ENCODE data around the gene HAUS5. TPM values are rescaled to one million over a fixed set of nuclear protein-coding genes. Genes with fewer than 3 reads are reported as not detected.

Gene HAUS5
- total and polyA plus RNA-seq, 10 of the 15 experiments (the other 5 are each of a cell fraction or from before 2014, with no cell fraction given), result 3.1 to 32.6 (median 17.6) TPM

GRCh38 chr19:35562776-35563175 lies 49.8 kb upstream of the HAUS5 start (continued):
- TF ChIP-seq CHD2 (IDR thresholded peaks at IDR 0.05; ENCODE audit: borderline replicate concordance, low read depth, low read length), result no peak
- TF ChIP-seq, protein P1, sequence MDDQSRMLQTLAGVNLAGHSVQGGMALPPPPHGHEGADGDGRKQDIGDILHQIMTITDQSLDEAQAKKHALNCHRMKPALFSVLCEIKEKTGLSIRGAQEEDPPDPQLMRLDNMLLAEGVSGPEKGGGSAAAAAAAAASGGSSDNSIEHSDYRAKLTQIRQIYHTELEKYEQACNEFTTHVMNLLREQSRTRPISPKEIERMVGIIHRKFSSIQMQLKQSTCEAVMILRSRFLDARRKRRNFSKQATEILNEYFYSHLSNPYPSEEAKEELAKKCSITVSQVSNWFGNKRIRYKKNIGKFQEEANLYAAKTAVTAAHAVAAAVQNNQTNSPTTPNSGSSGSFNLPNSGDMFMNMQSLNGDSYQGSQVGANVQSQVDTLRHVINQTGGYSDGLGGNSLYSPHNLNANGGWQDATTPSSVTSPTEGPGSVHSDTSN (IDR thresholded peaks at IDR 0.05; ENCODE audit: insufficient replicate concordance, low read depth, low read length), result no peak
- no peak for TF ChIP-seq TCF3 (IDR thresholded peaks at IDR 0.05; ENCODE audit: borderline replicate concordance, insufficient read depth, low read depth, low read length)
- TF ChIP-seq, protein P2, sequence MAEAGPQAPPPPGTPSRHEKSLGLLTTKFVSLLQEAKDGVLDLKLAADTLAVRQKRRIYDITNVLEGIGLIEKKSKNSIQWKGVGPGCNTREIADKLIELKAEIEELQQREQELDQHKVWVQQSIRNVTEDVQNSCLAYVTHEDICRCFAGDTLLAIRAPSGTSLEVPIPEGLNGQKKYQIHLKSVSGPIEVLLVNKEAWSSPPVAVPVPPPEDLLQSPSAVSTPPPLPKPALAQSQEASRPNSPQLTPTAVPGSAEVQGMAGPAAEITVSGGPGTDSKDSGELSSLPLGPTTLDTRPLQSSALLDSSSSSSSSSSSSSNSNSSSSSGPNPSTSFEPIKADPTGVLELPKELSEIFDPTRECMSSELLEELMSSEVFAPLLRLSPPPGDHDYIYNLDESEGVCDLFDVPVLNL (IDR thresholded peaks at IDR 0.05; ENCODE audit: low read depth, low read length), result no peak

- intact Hi-C loops (cut with micrococcal nuclease; ENCODE audit: unreplicated experiment) (no loop called here), in situ Hi-C loops (cut with MboI) (no loop called here)
- H3K4me2 ChIP-seq (ENCODE audit: control insufficient read depth, insufficient read depth), result no peak within 1 kb of the TSS
- SMC1A ChIA-PET (ENCODE audit: uncharacterized antibody, unreplicated experiment), result no interaction called here
- WGBS (ENCODE audit: insufficient coverage, insufficient replicate concordance, low lambda C conversion rate, missing lambda C conversion rate), result 3% methylated on average over 6 of the region's 15 CpGs
- CTCF ChIA-PET, result interaction anchor here (0.6 kb wide), 1 partner anchor 17 kb away, joined by 3 read pairs; no protein-coding TSS in a partner anchor
- no peaks in the 10 kb centered on the region for H4K20me1 ChIP-seq (ENCODE audit: control insufficient read depth, insufficient read depth)
- DNase-seq (ENCODE audit: low read depth, low spot score) (no peak), FAIRE-seq (no peak), ATAC-seq (no peak)
- H3K4me1 ChIP-seq (ENCODE audit: control insufficient read depth, insufficient read depth, low read length), result peaks cover 26% of the 10 kb centered on the region
- no peak within 1 kb of the TSS for H3K27ac ChIP-seq (ENCODE audit: control insufficient read depth, insufficient read depth)
- no peaks in the 10 kb centered on the region for H3K9me3 ChIP-seq (replicated peaks; ENCODE audit: control insufficient read depth, insufficient read depth, low read length)
- RAD21 ChIA-PET (ENCODE audit: unreplicated experiment), result no interaction called here
- no peak for TF ChIP-seq SREBF1 (IDR thresholded peaks at IDR 0.05; ENCODE audit: low read length)
- no peak for TF ChIP-seq ZNF207 (IDR thresholded peaks at IDR 0.05; ENCODE audit: borderline replicate concordance)
- TF ChIP-seq KDM1A (IDR thresholded peaks at IDR 0.05; ENCODE audit: borderline replicate concordance), result no peak
- no peak for TF ChIP-seq IRF3 (IDR thresholded peaks at IDR 0.05)
- no peak for TF ChIP-seq ZSCAN29 (IDR thresholded peaks at IDR 0.05)
- no peak for TF ChIP-seq RB1 (IDR thresholded peaks at IDR 0.05; ENCODE audit: borderline replicate concordance)
- no peak for TF ChIP-seq ZNF24 (IDR thresholded peaks at IDR 0.05)
- no peak for TF ChIP-seq ASH2L (IDR thresholded peaks at IDR 0.05; ENCODE audit: borderline replicate concordance, low read depth)
- no peak for TF ChIP-seq SUPT20H (IDR thresholded peaks at IDR 0.05; ENCODE audit: borderline replicate concordance, control insufficient read depth, low read depth, low read length)
- TF ChIP-seq, protein P3, sequence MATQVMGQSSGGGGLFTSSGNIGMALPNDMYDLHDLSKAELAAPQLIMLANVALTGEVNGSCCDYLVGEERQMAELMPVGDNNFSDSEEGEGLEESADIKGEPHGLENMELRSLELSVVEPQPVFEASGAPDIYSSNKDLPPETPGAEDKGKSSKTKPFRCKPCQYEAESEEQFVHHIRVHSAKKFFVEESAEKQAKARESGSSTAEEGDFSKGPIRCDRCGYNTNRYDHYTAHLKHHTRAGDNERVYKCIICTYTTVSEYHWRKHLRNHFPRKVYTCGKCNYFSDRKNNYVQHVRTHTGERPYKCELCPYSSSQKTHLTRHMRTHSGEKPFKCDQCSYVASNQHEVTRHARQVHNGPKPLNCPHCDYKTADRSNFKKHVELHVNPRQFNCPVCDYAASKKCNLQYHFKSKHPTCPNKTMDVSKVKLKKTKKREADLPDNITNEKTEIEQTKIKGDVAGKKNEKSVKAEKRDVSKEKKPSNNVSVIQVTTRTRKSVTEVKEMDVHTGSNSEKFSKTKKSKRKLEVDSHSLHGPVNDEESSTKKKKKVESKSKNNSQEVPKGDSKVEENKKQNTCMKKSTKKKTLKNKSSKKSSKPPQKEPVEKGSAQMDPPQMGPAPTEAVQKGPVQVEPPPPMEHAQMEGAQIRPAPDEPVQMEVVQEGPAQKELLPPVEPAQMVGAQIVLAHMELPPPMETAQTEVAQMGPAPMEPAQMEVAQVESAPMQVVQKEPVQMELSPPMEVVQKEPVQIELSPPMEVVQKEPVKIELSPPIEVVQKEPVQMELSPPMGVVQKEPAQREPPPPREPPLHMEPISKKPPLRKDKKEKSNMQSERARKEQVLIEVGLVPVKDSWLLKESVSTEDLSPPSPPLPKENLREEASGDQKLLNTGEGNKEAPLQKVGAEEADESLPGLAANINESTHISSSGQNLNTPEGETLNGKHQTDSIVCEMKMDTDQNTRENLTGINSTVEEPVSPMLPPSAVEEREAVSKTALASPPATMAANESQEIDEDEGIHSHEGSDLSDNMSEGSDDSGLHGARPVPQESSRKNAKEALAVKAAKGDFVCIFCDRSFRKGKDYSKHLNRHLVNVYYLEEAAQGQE (IDR thresholded peaks at IDR 0.05; ENCODE audit: low read depth, low read length), result no peak
- no peaks in the 10 kb centered on the region for H3K36me3 ChIP-seq (ENCODE audit: control insufficient read depth in 2 of 2, insufficient read depth in 2 of 2, low read length in 1 of 2)
- POLR2A ChIA-PET, result interaction anchor here (0.6 kb wide), 2 partner anchors 8 to 29 kb away, joined by 3 to 10 read pairs; no protein-coding TSS in a partner anchor
- BruUV-seq (replicated peaks), result no TSS peak
- no peaks in the 10 kb centered on the region for H3K79me2 ChIP-seq (ENCODE audit: control insufficient read depth, insufficient read depth, low read length)
- no peak within 1 kb of the TSS for H2AFZ ChIP-seq (ENCODE audit: control insufficient read depth, low read depth, low read length)
- no peak within 1 kb of the TSS for H3K4me3 ChIP-seq
- H3K27me3 ChIP-seq (replicated peaks in 1 of 2; ENCODE audit: control insufficient read depth in 2 of 2, insufficient read depth in 2 of 2, low read length in 1 of 2), result no peaks in the 10 kb centered on the region
- no peak within 1 kb of the TSS for H3K9ac ChIP-seq (ENCODE audit: control insufficient read depth, insufficient read depth, low read length)
These were observed 49.2 kb upstream of the HAUS5 start, which contains the start of gene ATP4A for GRCh38 chr19:35563207-35563829. Gene ATP4A (minus strand): TSS chr19:35563658. CDS start chr19:35563629, 29 bp downstream.
